ENCODE data around the gene PDGFB. TPM values are rescaled to one million over a fixed set of nuclear protein-coding genes. Genes with fewer than 3 reads are reported as not detected.

The PDGFB gene
- total RNA-seq, 2 donors from 2014 or later: 21.9 to 22.0 TPM

DNA sequence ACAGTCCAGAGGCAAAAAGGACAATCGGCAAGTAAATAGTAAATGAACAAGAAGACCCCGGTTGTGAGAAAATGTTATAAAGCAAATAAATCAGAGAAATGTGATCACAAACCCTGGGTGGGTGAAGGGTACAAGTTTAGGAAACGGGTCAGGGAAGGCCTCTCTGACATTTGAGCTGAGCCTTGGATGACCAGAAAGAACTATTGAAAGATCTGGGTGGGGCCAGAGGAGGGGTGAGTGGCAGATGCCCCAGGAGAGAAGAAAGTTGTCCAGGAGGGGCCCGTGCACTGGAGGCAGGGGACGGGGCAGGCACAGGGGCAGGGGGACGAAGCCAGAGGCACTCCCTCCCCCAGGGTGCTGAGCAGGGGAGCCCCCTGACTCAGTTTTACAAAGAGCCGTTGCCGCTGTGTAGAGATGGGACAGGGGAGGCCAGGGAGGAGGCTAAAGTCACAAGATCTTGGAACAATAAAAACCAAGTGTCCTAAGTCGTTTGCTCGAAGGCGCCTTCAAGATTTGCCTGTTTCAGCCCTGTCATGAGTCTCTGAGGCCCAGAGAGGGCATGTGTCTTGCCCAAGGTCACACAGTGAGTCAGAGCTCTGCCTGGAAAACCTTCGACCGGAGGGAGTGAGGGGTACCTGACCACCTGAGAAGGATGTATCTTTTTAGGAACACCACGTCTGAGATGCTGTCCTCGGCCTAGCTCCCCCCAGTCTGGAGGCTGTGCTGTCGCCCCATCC is 10.8 kb upstream of the PDGFB start:
- H3K4me3 ChIP-seq: no peak overlapping the region
- no peaks in the 10 kb centered on the region for H3K9me3 ChIP-seq
- H3K36me3 ChIP-seq: no peaks in the 10 kb centered on the region
- peak overlapping the region; percentile 79 to 86 for H3K27ac ChIP-seq
- H3K4me1 ChIP-seq: peaks cover 0 to 38% of the 10 kb centered on the region in 2 donors
- H3K27me3 ChIP-seq: no peaks in the 10 kb centered on the region
- no peak for DNase-seq (ENCODE audit: low spot score)
- TF ChIP-seq, protein P1, sequence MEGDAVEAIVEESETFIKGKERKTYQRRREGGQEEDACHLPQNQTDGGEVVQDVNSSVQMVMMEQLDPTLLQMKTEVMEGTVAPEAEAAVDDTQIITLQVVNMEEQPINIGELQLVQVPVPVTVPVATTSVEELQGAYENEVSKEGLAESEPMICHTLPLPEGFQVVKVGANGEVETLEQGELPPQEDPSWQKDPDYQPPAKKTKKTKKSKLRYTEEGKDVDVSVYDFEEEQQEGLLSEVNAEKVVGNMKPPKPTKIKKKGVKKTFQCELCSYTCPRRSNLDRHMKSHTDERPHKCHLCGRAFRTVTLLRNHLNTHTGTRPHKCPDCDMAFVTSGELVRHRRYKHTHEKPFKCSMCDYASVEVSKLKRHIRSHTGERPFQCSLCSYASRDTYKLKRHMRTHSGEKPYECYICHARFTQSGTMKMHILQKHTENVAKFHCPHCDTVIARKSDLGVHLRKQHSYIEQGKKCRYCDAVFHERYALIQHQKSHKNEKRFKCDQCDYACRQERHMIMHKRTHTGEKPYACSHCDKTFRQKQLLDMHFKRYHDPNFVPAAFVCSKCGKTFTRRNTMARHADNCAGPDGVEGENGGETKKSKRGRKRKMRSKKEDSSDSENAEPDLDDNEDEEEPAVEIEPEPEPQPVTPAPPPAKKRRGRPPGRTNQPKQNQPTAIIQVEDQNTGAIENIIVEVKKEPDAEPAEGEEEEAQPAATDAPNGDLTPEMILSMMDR (IDR thresholded peaks at IDR 0.05): no peak

DNA sequence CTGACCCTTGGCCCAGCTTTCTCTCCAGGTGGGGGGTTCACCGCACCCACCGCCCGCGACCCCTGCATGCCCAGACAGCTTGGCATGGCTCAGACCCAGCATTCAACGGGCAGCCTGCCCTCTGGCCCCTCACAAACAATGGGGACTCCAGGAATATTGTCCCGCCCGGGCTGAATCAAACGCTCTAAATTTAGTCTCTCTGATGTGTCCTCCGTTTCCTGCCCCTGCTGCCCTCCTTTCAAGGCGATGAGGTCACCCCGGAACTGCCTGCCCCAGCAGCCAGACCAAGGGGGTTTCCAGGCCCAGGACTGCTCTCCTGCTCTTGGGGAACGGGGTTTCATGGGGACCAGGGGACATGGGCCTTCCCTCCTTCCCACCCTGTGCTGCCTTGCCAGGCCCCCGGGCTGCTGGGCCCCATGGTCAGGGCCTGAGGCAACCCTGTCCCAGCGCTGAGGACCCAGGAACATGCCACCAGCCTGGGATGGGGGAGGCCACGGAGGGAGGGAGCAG is 10.1 kb upstream of the PDGFB start:
- H3K27me3 ChIP-seq: no peaks in the 10 kb centered on the region
- no peak overlapping the region for H3K4me3 ChIP-seq
- TF ChIP-seq, protein P1 (IDR thresholded peaks at IDR 0.05): no peak
- H3K4me1 ChIP-seq: peaks cover 0 to 38% of the 10 kb centered on the region in 2 donors
- DNase-seq (ENCODE audit: low spot score): no peak
- no peaks in the 10 kb centered on the region for H3K36me3 ChIP-seq
- H3K9me3 ChIP-seq: no peaks in the 10 kb centered on the region
- peak overlapping the region; percentile 79 to 86 for H3K27ac ChIP-seq

DNA sequence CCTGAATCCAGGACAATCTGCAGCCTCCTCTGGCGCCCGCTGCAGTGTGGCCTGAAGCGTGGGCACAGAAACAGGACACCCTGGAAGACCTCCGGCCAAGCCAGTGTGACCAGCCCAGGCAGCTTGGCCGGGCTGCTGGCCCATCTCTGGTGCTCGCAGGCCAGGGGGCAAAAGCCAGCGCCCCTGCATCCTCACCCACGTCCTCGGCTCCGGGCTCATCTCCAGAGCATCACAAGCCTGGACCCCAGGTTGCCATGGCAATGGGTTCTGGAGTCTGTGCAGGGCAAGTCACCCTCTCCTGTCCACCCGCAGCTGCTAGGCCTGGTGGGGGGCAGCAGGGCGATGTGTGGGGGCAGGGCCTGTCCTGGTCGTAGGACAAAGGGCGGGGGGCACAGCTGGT is 9.3 kb upstream of the PDGFB start:
- no peaks in the 10 kb centered on the region for H3K27me3 ChIP-seq
- TF ChIP-seq, protein P1 (IDR thresholded peaks at IDR 0.05): no peak
- H3K27ac ChIP-seq: peak overlapping the region; percentile 79 to 86
- no peak for DNase-seq (ENCODE audit: low spot score)
- H3K9me3 ChIP-seq: no peaks in the 10 kb centered on the region
- no peak overlapping the region for H3K4me3 ChIP-seq
- peaks cover 0 to 38% of the 10 kb centered on the region in 2 donors for H3K4me1 ChIP-seq
- H3K36me3 ChIP-seq: no peaks in the 10 kb centered on the region

DNA sequence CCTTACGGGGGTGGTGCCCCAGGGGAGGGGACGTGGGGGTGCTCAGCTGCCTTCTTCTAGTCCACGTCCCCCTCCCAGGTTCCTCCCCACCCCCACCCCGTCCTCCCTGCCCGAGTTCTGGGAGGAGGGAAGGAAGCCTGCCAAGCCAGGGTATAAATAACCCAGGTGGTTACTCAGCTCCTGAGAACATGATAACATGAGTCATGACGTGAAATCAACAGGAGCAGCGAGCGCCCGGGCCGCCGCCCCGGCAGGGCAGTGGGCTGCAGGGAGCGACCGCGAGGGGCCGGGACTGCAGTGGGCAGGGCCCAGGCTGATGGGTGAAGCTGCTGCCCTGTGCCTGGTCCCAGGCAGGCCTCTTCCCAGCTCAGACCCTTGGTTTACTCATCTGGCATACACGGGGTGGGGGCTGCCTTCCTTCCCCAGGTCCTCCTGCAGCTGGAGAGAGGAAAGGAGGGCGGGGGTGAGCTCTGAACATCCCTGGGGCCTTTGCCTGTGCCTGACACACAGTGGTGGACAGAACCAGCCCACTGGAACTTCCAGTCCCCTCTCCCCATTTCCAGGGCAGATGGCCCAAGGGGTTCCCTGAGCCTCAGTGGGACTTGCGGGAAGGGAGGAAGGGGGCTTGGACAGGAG is 8.8 kb upstream of the PDGFB start:
- Histone ChIP-seq H3K27ac (peak overlapping the region; percentile 79 to 86), H3K27me3 (no peaks in the 10 kb centered on the region), H3K9me3 (no peaks in the 10 kb centered on the region), H3K4me3 (no peak overlapping the region), H3K4me1 (peaks cover 0 to 38% of the 10 kb centered on the region in 2 donors), H3K36me3 (no peaks in the 10 kb centered on the region)
- DNase-seq (ENCODE audit: low spot score): peak; percentile 75
- TF ChIP-seq, protein P1 (IDR thresholded peaks at IDR 0.05): no peak

DNA sequence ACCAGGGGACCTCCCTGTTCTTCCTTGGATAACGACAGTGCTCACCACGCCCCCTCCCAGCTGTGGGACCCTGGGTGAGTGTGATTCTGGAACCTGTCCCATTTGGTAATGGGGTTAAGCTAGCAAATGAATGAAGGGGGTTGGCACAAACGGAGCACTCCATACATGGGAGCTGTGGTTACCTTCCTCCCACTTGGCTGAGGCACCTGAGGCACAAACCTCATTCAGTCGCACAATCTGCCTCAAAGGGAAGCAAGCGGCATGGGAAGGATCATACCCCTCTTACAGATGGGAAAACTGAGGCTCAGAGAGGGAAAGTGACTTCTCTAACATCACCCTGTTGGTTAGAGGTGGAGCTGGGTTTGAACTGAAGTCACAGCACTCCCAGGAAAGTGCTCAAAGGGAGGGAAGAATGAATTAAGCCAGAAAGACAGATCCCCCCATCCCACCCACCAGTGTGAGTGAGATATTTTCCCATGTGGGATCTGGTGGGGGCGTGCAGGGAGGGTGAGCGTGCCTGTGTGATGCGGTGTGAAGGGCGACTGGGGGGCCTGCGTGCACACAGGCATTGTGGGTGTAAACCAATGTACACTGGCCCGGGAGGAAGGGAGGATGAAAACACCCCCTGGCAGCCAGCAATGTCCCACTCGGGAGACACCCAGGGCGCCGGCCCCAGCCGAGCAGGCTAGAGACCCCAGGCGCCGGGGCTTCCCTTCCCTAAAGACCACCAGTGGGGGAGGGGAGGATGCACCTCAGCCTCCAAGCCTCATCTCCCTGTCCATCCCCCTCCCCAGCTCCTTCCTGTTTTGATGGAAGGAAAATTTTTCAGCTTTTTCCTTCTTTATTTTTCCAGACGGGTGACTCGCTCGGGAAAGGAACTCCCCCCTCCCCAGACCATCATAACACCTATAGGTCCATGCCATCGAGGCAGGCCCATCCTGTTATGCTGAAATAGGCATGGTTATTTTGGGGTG is 8.0 kb upstream of the PDGFB start:
- Histone ChIP-seq H3K27me3 (no peaks in the 10 kb centered on the region), H3K27ac (peak overlapping the region; percentile 79 to 86), H3K9me3 (no peaks in the 10 kb centered on the region), H3K4me1 (peaks cover 0 to 38% of the 10 kb centered on the region in 2 donors), H3K4me3 (no peak overlapping the region), H3K36me3 (no peaks in the 10 kb centered on the region)
- TF ChIP-seq, protein P1 (IDR thresholded peaks at IDR 0.05): no peak
- no peak for DNase-seq (ENCODE audit: low spot score)

Measured in right atrium auricular region (tissue), 2 donors.